GM19193 (cell line): ENCODE data around the gene EPC1.

ENCODE experiments used
- POLR2A ChIP-seq: IDR thresholded peaks from 4 replicates; pipeline ENCODE4 v1.6.1; 2011; ENCODE audit not compliant: insufficient read depth, insufficient read length; ENCODE audit errors: extremely low read depth

The EPC1 gene

DNA sequence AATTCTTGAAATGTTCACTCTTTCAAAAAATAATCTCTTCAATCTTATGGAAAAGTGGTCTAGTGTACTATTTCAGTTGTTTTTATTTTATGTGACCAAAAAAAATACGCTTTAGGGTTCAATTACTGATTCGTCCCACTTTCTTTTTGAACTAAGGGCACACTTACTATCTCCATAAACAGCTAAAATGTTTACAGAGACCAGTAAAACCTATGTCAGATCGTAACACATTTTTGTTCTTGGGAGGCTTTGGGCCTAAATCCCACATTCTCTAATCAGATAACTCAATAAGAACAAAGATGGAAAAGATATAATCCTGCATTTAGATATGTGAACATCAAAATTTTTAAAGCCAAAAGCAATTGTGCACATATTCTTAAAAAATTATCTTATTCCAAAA lies 29.8 kb upstream of the EPC1 start:
- no peak for TF ChIP-seq POLR2A

DNA sequence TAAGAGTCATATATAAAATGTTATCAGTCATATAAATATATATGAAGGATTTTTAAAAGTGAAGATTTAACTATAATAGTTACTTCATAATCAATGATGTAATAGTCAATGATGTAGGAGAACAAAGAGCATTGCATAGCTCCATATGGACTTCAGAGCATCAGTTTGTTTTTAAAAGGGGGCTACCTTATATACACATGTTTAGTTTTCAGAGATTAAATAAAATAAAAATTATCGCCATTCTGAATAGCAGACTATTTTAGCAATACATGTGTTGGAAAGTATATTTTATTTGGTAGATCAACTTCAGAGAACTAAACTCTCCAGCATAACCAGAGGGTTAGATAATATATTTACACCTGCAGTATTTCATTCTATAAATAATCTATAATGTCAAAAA lies 29.1 kb upstream of the EPC1 start:
- no peak for TF ChIP-seq POLR2A

DNA sequence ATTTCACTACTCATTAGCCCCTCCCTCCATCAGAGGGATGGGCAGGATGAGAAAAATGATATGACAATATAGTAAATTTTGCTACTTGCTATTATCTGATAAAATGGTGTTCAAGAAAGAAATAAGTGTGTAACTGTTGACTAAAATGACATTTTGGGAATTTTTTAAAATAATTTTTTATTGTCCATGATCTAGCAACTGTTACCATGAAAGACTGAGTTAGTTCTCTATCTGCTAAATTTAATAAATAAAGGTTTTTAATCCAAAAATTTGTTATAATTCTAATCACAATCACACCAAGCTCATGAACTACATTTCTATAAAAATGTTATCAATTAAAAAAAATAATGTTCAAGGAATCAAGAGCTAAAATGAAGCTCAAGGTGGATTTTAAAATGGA lies 28.7 kb upstream of the EPC1 start:
- no peak for TF ChIP-seq POLR2A

DNA sequence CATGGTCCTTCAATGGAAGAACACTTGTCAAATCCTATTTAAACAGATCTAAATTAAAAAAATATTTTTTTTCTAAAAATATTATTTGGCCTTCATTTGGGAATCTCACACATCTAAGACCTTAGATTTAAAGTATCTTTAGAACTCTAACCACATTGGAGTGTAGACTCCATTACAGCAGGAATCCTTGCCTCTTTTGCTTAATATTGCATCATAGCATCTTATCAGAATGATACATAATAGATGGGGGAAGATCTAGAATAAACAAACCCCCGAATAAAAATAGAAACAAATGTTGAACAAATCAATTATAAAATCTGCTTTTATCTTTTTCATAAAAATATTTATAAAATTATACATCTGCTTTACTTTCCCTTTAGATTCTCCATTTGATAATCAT lies 27.6 kb upstream of the EPC1 start:
- no peak for TF ChIP-seq POLR2A

DNA sequence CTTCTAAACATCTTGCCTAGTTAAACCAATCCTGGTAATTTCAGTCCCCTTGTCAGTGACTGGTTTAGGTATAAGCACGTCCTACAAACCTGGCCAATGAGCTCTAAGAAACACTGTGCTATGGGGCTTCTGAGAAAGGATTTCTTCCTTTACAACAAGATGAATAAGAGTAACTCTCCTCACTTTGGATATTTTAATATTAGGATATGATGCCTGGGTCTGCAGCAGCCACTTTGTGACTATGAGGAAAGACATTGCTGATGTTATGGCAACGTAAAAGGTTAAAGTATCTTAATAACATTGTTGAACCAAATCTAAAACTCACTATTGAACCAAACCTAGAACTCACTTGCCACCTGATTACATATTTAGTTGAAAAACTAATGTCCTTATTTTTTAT lies 26.5 kb upstream of the EPC1 start:
- TF ChIP-seq POLR2A, result no peak

DNA sequence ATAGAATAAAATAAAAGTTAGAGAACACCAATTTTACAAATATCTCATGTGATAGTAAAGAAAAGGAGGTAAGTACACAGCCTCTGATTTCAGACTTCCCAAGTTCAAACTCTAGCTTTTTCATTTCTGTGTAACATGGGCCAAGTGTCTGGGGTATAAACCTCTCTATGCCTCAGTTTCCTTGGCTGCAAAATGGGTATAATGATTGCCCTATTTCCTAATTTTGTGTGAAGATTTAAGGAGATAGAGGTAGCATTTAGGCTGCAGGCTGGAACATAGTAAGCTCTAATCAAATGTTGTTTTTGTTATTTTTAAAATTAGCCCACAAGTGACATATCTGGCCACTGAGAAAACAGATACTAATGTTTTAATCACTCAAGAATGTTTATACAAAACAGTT lies 26.1 kb upstream of the EPC1 start:
- no peak for TF ChIP-seq POLR2A

DNA sequence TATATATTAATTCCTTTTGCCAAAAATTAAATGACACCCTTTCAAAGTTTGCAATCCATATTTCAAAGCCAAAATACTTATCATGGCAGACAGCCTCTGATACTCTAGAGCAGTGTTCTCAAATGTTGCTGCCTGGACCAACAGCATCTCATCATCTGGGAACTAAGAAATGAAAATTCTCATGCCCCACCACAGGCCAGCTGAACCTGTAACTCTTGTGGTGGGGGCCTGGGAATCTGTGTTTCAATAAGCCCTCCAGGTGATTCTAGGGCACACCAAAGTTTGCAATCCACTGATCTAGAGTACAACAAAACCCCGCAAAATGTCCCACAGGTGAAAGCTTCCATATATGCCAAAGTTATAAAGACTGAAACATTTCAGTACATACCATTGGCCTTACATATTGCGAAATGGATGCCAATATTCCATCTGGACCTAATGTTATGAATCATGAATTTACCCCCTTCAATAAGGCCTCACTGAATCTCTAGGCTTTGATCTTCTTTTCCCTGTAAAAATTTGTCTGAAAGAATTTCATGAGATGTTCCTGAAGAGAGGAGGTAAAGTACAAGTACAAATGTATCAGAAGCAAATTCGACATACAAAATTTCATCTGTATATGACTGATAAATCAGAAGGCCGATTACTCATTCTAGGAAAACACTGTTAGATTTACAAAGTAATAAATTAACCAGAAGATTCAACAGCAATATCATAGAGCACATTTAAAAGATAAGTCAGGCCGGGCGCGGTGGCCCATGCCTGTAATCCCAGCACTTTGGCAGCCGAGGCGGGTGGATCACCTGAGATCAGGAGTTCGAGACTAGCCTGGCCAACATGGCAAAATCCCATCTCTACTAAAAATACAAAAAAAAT lies 25.3 kb upstream of the EPC1 start:
- no peak for TF ChIP-seq POLR2A

DNA sequence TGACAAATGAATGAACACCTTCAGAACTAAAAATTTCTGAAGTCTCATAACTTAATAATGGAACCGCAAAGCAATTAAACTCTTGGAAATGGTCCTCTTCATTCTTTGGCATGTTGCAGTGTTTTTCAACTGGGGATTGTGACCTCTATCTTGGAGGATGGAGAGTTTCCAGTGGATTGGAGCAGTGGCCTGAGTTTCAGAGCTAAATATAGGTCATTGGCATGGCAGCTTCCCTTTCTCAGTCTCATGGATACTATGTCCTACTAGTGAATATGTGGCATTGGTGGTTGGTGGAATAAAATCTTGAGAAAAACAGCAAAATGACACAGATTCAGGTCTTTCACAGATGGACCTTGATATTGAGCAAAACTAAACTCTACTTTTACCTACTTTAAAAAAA lies 24.1 kb upstream of the EPC1 start:
- TF ChIP-seq POLR2A, result no peak

DNA sequence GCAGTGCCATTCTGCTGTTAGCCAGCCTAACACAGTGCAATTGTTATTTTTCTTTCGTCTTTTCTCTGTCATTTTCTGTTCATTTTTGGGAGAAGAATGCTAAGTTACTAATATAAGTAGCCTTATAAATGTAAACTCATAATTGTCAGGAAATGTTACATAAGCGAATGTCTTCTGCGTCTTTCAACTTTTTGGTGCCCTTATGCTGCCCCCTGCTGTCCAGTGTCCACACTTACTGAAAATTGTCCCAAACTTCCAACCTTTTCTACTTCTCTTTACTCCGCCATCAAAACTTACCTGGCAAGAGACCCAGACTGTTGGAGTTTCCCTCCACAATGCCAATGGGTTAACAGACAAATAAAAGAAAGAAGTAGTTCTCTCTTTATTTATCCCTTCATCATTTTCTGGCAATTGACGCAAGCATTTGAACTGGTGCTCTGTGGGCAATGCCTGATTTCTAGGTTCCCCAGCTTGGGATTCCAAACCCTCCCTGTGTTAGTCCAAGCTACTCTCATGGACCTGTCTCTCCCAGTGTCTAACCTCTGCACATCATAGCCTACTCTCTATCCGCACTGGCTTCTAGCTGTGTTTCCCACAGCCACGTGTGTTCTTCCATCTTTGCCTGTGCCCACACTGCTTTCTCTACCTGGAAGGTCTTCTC lies 21.0 kb upstream of the EPC1 start:
- no peak for TF ChIP-seq POLR2A

DNA sequence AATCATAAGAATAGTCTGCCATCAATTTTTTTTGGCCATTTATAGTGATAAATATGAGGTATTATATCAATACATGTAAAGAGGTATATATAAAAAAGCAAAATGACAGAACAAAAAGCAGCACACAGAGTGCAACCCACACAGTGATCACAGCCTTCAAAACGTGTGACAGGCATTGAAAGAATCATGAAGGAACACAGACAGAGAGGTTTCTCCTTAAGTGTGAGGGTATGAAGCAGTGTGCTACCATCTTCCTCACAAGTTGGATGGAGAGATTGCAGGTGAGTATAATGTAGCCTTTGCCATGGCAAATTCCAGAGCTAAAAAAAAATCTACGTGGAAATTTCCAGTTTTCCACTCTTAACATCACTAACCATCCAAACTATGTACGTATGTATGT lies 19.6 kb upstream of the EPC1 start:
- no peak for TF ChIP-seq POLR2A

DNA sequence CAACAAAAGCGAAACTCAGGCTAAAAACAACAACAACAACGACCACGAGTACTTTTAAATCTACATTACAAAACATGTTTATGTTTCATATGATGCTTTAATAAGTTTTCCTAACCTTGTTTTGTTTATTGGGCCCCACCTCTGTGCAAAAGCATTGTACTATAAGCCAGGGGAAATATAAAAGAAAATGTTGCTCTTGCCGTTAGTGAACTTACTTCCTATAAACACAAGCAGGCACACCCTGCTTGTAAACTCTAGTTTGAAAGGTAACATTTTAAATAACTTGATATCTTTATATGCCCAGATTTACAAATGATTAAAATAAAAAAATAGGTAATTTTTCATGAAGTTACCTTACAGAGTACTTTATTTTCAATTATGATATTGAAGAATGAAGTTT lies 19.2 kb upstream of the EPC1 start:
- no peak for TF ChIP-seq POLR2A

DNA sequence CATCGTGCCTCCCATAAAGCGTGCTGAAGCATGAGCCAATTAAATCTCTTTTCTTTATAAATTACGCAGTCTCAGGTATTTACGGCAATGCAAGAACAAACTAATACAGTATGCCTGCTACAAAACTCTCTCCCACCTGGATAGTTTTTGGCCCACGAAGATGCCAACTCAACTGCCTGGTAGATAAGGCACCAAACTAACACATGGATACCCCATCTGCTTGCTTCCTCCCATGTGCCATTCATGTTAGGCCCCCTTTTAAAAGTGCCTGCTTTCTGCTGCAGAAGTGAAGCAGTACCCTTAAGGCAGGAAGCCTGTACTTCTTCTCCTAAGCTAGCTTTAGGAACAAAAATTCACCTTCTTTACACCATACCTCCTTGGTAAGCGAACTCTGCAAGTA lies 15.6 kb upstream of the EPC1 start:
- TF ChIP-seq POLR2A, result no peak

DNA sequence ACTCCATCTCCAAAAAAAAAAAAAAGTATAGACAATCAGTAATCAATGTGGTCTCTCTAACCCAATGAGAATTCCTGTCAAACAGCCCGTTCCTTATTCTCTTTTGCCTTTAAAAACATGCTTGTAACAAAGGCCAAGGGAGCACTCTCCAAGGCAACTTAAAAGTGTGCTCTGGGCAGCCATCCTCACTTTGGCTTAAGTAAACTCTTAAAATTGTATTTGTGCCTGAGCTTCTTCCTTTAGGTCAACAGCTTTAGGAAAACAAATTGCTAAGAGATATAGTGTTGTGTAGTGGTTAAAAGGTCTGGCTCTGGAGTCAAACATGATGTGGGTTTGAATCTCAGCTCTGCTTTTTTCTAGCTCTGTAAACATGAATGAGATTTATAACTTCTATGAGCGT lies 13.9 kb upstream of the EPC1 start:
- TF ChIP-seq POLR2A, result no peak

DNA sequence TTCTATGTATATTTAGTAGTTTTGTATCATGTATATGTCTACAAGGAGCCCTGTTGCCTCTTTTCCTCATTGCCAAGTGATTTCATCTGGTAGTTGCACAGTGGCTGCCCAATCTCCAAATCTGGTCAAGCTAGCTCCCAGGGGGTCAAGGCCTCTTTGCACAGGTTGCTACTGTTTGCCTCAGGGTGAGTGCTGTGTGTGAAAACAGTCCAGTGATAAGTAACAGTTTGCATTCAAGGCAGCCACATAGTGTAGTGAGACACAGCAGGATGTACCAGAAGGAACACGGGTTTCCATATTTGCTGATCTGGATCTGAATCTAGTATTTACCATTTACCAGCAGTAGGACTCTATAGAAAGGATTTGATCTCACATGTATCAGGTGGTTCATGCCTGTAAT lies 13.3 kb upstream of the EPC1 start:
- no peak for TF ChIP-seq POLR2A

DNA sequence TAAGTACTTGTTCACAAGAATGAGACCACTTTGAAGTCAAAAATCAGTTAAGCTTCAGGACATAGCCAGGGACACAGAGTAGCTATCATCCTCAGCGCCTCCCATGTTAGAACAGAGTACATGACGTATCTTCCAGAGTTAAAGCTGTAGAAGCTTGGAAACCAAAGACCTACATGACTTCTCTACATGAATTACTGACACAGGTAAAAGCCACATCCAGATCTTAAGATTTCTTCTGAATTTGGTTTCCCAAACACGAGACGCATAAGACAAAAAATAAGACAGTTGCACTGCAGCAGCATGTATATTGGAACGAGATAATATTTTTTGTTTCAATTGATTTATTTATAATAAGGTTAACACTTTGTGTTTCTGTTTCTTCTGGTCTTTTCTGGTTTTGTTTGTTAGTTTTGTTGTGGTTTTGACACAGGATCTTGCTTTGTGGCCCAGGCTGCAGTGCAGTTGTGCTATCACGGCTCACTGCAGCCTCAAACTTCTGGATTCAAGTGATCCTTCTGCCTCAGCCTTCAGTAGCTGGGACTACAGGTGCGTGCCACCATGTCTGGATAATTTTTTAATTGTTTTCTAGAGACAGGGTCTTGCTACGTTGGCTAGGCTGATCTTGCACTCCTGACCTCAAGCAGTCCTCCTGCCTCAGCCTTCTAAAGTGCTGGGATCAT lies 10.2 kb upstream of the EPC1 start:
- no peak for TF ChIP-seq POLR2A
